K562 (cell line): ENCODE data around the gene CD46. TPM values are rescaled to one million over a fixed set of nuclear protein-coding genes. Genes with fewer than 3 reads are reported as not detected.

Source experiments
- DMBX1 ChIP-seq: fragments of 250-450 bp; sonication (Bioruptor Pico); IDR thresholded peaks from 2 replicates; pipeline ENCODE4 v1.8.0; 2022; ENCODE audit warnings: inconsistent platforms, mild to moderate bottlenecking, moderate library complexity, borderline replicate concordance
- ELF2 ChIP-seq: fragments of 250-450 bp; sonication (Bioruptor Pico); IDR thresholded peaks from 2 replicates; pipeline ENCODE4 v1.5.0; 2021; ENCODE audit warnings: mild to moderate bottlenecking
- FOS ChIP-seq: IDR thresholded peaks from 3 replicates; pipeline ENCODE4 v1.6.1; 2011; ENCODE audit not compliant: insufficient read length; ENCODE audit errors: extremely low read depth
- FOXJ2 ChIP-seq: fragments of 200-800 bp; sonication (Bioruptor generic); IDR thresholded peaks from 2 replicates; pipeline ENCODE4 v1.6.1; 2016; ENCODE audit warnings: missing genetic modification characterization, missing compliant biosample characterization
- HDAC8 ChIP-seq: fragments of 450-650 bp; IDR thresholded peaks from 2 replicates; pipeline ENCODE4 v1.6.1; 2016; ENCODE audit warnings: mild to moderate bottlenecking, missing genetic modification characterization, moderate library complexity, missing compliant biosample characterization
- IRF2 ChIP-seq: sonication (generic); formaldehyde crosslinking; IDR thresholded peaks from 2 replicates; pipeline ENCODE4 v1.8.1; 2022; ENCODE audit warnings: mild to moderate bottlenecking, missing genetic modification reagents
- KDM1A ChIP-seq, 2 experiments: fragments of 450-650 bp; IDR thresholded peaks; 2 replicates each; pipeline ENCODE4 v1.6.1; 2016; ENCODE audit warnings: mild to moderate bottlenecking in 2 of 2
- MEF2A ChIP-seq: IDR thresholded peaks from 2 replicates; pipeline ENCODE4 v1.6.1; 2011; ENCODE audit warnings: low read depth, mild to moderate bottlenecking, low read length, moderate library complexity; ENCODE audit not compliant: control insufficient read depth
- NEUROD1 ChIP-seq: fragments of 150-350 bp; IDR thresholded peaks from 2 replicates; pipeline ENCODE4 v1.6.1; 2014; ENCODE audit warnings: borderline replicate concordance, low read length, low read depth; ENCODE audit not compliant: partially characterized antibody
- POU5F1 ChIP-seq: fragments of 150-350 bp; IDR thresholded peaks from 2 replicates; pipeline ENCODE4 v1.6.1; 2014; ENCODE audit warnings: borderline replicate concordance, low read length, low read depth, mild to moderate bottlenecking; ENCODE audit not compliant: partially characterized antibody
- RAD51 ChIP-seq: fragments of 450-650 bp; IDR thresholded peaks from 2 replicates; pipeline ENCODE4 v1.7.1; 2016; ENCODE audit warnings: low read depth, mild to moderate bottlenecking, borderline replicate concordance
- SMAD1 ChIP-seq: fragments of 150-350 bp; IDR thresholded peaks from 2 replicates; pipeline ENCODE4 v1.6.1; 2014; ENCODE audit warnings: low read length, low read depth; ENCODE audit not compliant: partially characterized antibody
- TCF7 ChIP-seq: sonication (generic); IDR thresholded peaks from 2 replicates; pipeline ENCODE4 v1.6.1; 2016; ENCODE audit warnings: antibody characterized with exemption, borderline replicate concordance
- ZBTB17 ChIP-seq: fragments of 450-650 bp; formaldehyde crosslinking; IDR thresholded peaks from 2 replicates; pipeline ENCODE4 v1.4.0; 2020; ENCODE audit warnings: mild to moderate bottlenecking
- ZKSCAN8 ChIP-seq: fragments of 200-800 bp; sonication (Bioruptor generic); IDR thresholded peaks from 2 replicates; pipeline ENCODE4 v1.6.1; 2016; ENCODE audit warnings: missing genetic modification characterization, missing compliant biosample characterization
- ZNF408 ChIP-seq: fragments of 250-450 bp; sonication (Bioruptor Pico); IDR thresholded peaks from 2 replicates; pipeline ENCODE4 v1.4.0; 2020; ENCODE audit warnings: low read depth, mild to moderate bottlenecking, moderate library complexity
- ZNF644 ChIP-seq: fragments of 200-800 bp; sonication (Bioruptor generic); IDR thresholded peaks from 2 replicates; pipeline ENCODE4 v1.6.1; 2016; ENCODE audit warnings: low read depth, missing genetic modification characterization, missing compliant biosample characterization
- polyA plus RNA-seq, 8 experiments: library from polyadenylated mRNA; depleted of rRNA in 4 of 8; stranded (reverse) in 5 of 8; unstranded in 3 of 8; fragments of >200 nt; fragmentation: Nextera tagmentation in 2 of 8; fragmentation: Illumina TruSeq in 1 of 8; extraction: Ambion mirVana in 2 of 8; extraction: Trizol in 1 of 8; gene quantifications; 2 replicates each; pipeline versions ENCODE4 v1.2.1 to v1.2.3, GENCODE V29; 2011 to 2014; ENCODE audit warnings: inconsistent platforms in 1 of 8, missing spikeins in 1 of 8
- total RNA-seq, 7 experiments: library from RNA; depleted of rRNA in 6 of 7; stranded (reverse); fragments of >200 nt in 6 of 7; fragmentation: Illumina TruSeq in 2 of 7; extraction: Trizol in 2 of 7; gene quantifications; 2 replicates each; pipeline versions ENCODE4 v1.2.1 to v1.2.3, GENCODE V29; 2011 to 2021; ENCODE audit warnings: low replicate concordance in 1 of 7
- TF ChIP-seq, protein P1 (sequence below): fragments of 450-650 bp; IDR thresholded peaks from 2 replicates; pipeline ENCODE4 v1.6.1; 2016; ENCODE audit warnings: borderline replicate concordance
- TF ChIP-seq, protein P2 (sequence below): sonication (generic); formaldehyde crosslinking; IDR thresholded peaks from 2 replicates; pipeline ENCODE4 v1.8.1; 2023; ENCODE audit warnings: missing genetic modification reagents, mild to moderate bottlenecking, borderline replicate concordance

CD46 gene
- total and polyA plus RNA-seq, 9 of the 15 experiments (the other 6 are each of a cell fraction or from before 2014, with no cell fraction given) = 87.9 to 374 (median 156) TPM

DNA sequence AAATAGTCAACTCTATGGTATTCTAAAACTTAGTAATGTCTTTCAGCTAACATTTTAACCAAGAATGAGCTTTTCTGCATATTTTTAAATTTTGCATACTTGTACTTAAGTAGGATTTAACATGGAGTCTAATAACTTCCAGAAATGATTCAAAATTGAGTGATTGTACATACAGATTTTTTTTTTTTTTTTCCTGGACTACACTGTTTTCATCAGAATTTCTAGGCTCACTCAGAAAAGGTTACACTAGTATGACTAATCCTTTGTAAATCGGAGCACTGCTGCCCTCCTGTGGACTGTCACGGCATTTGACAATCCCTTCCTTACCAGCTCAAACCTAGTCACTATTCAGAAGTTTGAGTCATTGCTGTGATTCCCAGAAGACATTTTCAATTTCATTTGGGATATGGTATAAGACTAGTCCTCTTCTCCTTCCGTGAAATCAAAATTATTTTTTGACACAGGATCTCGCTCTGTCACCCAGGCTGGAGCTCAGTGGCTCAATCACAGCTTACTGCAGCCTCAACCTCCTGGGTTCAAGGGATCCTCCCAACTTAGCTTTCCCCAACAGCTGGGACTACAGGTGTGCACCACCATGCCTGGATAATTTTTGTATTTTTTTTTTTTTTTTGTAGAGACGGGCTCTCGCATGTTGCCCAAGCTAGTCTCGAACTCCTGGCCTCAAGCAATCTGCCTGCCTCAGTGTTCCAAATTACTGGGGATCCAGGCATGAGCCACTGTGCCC is 45.5 kb downstream of the CD46 start (continued):
- TF ChIP-seq FOXJ2 (tag) (no peak), ZKSCAN8 (CRISPR knock-in tag) (no peak), RAD51 (no peak; the same call in 1 of the 2 replicates), SMAD1 (no peak), FOS (peak; percentile 18), ZNF408 (no peak), KDM1A (IDR thresholded peaks at IDR 0.05) (peak in 1 of 2 experiments; percentile 27; a peak in 1 of 4 replicates), IRF2 (CRISPR knock-in tag) (no peak), DMBX1 (CRISPR knock-in tag) (no peak), TCF7 (no peak), ZBTB17 (CRISPR knock-in tag) (no peak), ZNF644 (no peak), MEF2A (no peak), ELF2 (CRISPR knock-in tag) (no peak), POU5F1 (no peak), HDAC8 (tag) (no peak), NEUROD1 (no peak)
- TF ChIP-seq, protein P1, sequence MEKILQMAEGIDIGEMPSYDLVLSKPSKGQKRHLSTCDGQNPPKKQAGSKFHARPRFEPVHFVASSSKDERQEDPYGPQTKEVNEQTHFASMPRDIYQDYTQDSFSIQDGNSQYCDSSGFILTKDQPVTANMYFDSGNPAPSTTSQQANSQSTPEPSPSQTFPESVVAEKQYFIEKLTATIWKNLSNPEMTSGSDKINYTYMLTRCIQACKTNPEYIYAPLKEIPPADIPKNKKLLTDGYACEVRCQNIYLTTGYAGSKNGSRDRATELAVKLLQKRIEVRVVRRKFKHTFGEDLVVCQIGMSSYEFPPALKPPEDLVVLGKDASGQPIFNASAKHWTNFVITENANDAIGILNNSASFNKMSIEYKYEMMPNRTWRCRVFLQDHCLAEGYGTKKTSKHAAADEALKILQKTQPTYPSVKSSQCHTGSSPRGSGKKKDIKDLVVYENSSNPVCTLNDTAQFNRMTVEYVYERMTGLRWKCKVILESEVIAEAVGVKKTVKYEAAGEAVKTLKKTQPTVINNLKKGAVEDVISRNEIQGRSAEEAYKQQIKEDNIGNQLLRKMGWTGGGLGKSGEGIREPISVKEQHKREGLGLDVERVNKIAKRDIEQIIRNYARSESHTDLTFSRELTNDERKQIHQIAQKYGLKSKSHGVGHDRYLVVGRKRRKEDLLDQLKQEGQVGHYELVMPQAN = no peak
- TF ChIP-seq, protein P2, sequence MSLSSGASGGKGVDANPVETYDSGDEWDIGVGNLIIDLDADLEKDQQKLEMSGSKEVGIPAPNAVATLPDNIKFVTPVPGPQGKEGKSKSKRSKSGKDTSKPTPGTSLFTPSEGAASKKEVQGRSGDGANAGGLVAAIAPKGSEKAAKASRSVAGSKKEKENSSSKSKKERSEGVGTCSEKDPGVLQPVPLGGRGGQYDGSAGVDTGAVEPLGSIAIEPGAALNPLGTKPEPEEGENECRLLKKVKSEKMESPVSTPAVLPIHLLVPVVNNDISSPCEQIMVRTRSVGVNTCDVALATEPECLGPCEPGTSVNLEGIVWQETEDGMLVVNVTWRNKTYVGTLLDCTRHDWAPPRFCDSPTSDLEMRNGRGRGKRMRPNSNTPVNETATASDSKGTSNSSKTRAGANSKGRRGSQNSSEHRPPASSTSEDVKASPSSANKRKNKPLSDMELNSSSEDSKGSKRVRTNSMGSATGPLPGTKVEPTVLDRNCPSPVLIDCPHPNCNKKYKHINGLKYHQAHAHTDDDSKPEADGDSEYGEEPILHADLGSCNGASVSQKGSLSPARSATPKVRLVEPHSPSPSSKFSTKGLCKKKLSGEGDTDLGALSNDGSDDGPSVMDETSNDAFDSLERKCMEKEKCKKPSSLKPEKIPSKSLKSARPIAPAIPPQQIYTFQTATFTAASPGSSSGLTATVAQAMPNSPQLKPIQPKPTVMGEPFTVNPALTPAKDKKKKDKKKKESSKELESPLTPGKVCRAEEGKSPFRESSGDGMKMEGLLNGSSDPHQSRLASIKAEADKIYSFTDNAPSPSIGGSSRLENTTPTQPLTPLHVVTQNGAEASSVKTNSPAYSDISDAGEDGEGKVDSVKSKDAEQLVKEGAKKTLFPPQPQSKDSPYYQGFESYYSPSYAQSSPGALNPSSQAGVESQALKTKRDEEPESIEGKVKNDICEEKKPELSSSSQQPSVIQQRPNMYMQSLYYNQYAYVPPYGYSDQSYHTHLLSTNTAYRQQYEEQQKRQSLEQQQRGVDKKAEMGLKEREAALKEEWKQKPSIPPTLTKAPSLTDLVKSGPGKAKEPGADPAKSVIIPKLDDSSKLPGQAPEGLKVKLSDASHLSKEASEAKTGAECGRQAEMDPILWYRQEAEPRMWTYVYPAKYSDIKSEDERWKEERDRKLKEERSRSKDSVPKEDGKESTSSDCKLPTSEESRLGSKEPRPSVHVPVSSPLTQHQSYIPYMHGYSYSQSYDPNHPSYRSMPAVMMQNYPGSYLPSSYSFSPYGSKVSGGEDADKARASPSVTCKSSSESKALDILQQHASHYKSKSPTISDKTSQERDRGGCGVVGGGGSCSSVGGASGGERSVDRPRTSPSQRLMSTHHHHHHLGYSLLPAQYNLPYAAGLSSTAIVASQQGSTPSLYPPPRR (CRISPR knock-in tag) = no peak
